Body of pancreas (tissue), 4 donors: ENCODE measurements around the gene FSTL5. TPM values are rescaled to one million over a fixed set of nuclear protein-coding genes. Genes with fewer than 3 reads are reported as not detected.

Source experiments
- ATAC-seq: fragments of 150-250 bp; one replicate; pipeline ENCODE4 v1.9.1; 2016
- DNase-seq, 4 donors: peaks; one replicate each; pipeline ENCODE4 v3.0.0-alpha.2; 2019
- H3K27ac ChIP-seq, 4 donors: fragments of 200-600 bp; sonication (generic); 1 replicate in 3 of 4; 2 replicates in 1 of 4; pipeline versions ENCODE4 v1.5.1 to v1.6.1; 2016 to 2019; ENCODE audit warnings: mild to moderate bottlenecking in 1 of 4, mixed read lengths in 1 of 4, moderate library complexity in 1 of 4
- H3K27me3 ChIP-seq, 2 donors: fragments of 200-600 bp; sonication (generic); one replicate each; pipeline ENCODE4 v1.6.0; 2016; ENCODE audit warnings: mild to moderate bottlenecking in 1 of 2
- H3K36me3 ChIP-seq, 2 donors: fragments of 200-600 bp; sonication (generic); replicated peaks in 1 of 2; 2 replicates each; pipeline ENCODE4 v1.5.1; 2016; ENCODE audit warnings: low read depth in 2 of 2; ENCODE audit not compliant: insufficient read depth in 1 of 2
- H3K4me1 ChIP-seq: fragments of 200-600 bp; sonication (generic); one replicate; pipeline ENCODE4 v1.6.0; 2016
- H3K4me3 ChIP-seq, 2 donors: fragments of 200-600 bp; sonication (generic); 1 replicate in 1 of 2; 2 replicates in 1 of 2; pipeline ENCODE4 v1.5.1; 2016 to 2019
- H3K9me3 ChIP-seq, 3 donors: fragments of 200-600 bp; sonication (generic); 1 replicate in 2 of 3; 2 replicates in 1 of 3; pipeline ENCODE4 v1.5.1; 2016
- CTCF ChIP-seq, 7 experiments: fragments of 450-650 bp in 4 of 7; fragments of 200-600 bp in 3 of 7; sonication (generic) in 3 of 7; IDR thresholded peaks; one replicate each; pipeline ENCODE4 v1.5.1; 2016 to 2019; ENCODE audit warnings: antibody characterized with exemption in 7 of 7
- POLR2A ChIP-seq, 3 donors: fragments of 450-650 bp; IDR thresholded peaks; one replicate each; pipeline ENCODE4 v1.6.1; 2016; ENCODE audit warnings: antibody characterized with exemption in 3 of 3, mild to moderate bottlenecking in 2 of 3
- WGBS, 2 donors: methylation state at CpG; one replicate each; pipeline ENCODE4 v1.1.5; 2017; 5-methylcytosine and 5-hydroxymethylcytosine counted together
- intact Hi-C: fragments of 100-400 bp; cut with DNase I; formaldehyde crosslinking; loops from one replicate; pipeline ENCODE4 v1.15.1; 2023
- total RNA-seq, 2 donors: library from RNA; depleted of rRNA; stranded (reverse); fragments of >200 nt; gene quantifications; one replicate each; pipeline ENCODE4 v1.1.0, GENCODE V29; 2016

Gene FSTL5
- total RNA-seq, 2 donors from 2014 or later, result 1.3 TPM; not detected in 1

- H3K4me3 ChIP-seq, result no peak overlapping the region
- no peaks in the 10 kb centered on the region for H3K27me3 ChIP-seq
- TF ChIP-seq CTCF (IDR thresholded peaks at IDR 0.05) (no peak), POLR2A (IDR thresholded peaks at IDR 0.05) (no peak)
- no peaks in the 10 kb centered on the region for H3K9me3 ChIP-seq
- no peak for DNase-seq
- H3K36me3 ChIP-seq, result no peaks in the 10 kb centered on the region
- H3K4me1 ChIP-seq, result no peaks in the 10 kb centered on the region
- no peak for ATAC-seq
- 47 to 50% methylated on average over 1 of the region's 1 CpG for WGBS, 2 donors
- intact Hi-C loops, result no loop called here
- H3K27ac ChIP-seq, result no peak overlapping the region
These were observed 466.9 kb downstream of the FSTL5 start for GRCh38 chr4:161696944-161697343.

- Histone ChIP-seq H3K36me3 (no peaks in the 10 kb centered on the region), H3K27me3 (no peaks in the 10 kb centered on the region), H3K4me1 (no peaks in the 10 kb centered on the region), H3K4me3 (no peak overlapping the region), H3K27ac (no peak overlapping the region), H3K9me3 (no peaks in the 10 kb centered on the region)
- intact Hi-C loops, result no loop called here
- no peak for DNase-seq
- TF ChIP-seq POLR2A (IDR thresholded peaks at IDR 0.05) (no peak), CTCF (IDR thresholded peaks at IDR 0.05) (no peak)
- ATAC-seq, result no peak
- WGBS, 2 donors, result 26 to 29% methylated on average over 2 of the region's 2 CpGs
These were observed 483.7 kb downstream of the FSTL5 start for GRCh38 chr4:161680146-161680545.

- Histone ChIP-seq H3K9me3 (no peaks in the 10 kb centered on the region), H3K4me1 (no peaks in the 10 kb centered on the region), H3K4me3 (no peak overlapping the region), H3K36me3 (no peaks in the 10 kb centered on the region), H3K27me3 (no peaks in the 10 kb centered on the region), H3K27ac (no peak overlapping the region)
- 91 to 94% methylated on average over 7 of the region's 7 CpGs for WGBS, 2 donors
- TF ChIP-seq POLR2A (IDR thresholded peaks at IDR 0.05), result no peak
- no peak for TF ChIP-seq CTCF (IDR thresholded peaks at IDR 0.05)
- intact Hi-C loops, result no loop called here
- DNase-seq (no peak), ATAC-seq (no peak)
These were observed 499.1 kb downstream of the FSTL5 start for GRCh38 chr4:161664740-161665139.

GRCh38 chr4:161663844-161664243 lies 500.0 kb downstream of the FSTL5 start:
- Histone ChIP-seq H3K4me3 (no peak overlapping the region), H3K27me3 (no peaks in the 10 kb centered on the region), H3K36me3 (no peaks in the 10 kb centered on the region), H3K27ac (no peak overlapping the region), H3K9me3 (no peaks in the 10 kb centered on the region), H3K4me1 (no peaks in the 10 kb centered on the region)
- ATAC-seq, result no peak
- no peak for DNase-seq
- WGBS, 2 donors, result 92 to 95% methylated on average over 3 to 6 of the region's 6 CpGs
- intact Hi-C loops, result no loop called here
- TF ChIP-seq POLR2A (IDR thresholded peaks at IDR 0.05), result no peak
- no peak for TF ChIP-seq CTCF (IDR thresholded peaks at IDR 0.05)

GRCh38 chr4:161658676-161659075 lies 505.1 kb downstream of the FSTL5 start:
- Histone ChIP-seq H3K4me1 (no peaks in the 10 kb centered on the region), H3K36me3 (no peaks in the 10 kb centered on the region), H3K27me3 (no peaks in the 10 kb centered on the region), H3K4me3 (no peak overlapping the region), H3K27ac (no peak overlapping the region), H3K9me3 (no peaks in the 10 kb centered on the region)
- TF ChIP-seq POLR2A (IDR thresholded peaks at IDR 0.05) (no peak), CTCF (IDR thresholded peaks at IDR 0.05) (no peak)
- 88 to 95% methylated on average over 2 of the region's 2 CpGs for whole genome bisulfite sequencing, 2 donors
- intact Hi-C loops, result no loop called here
- ATAC-seq (no peak), DNase-seq (no peak)
